ENCODE results near the gene SLC24A3.

The SLC24A3 gene

GRCh38 chr20:19483309-19483708 is 270.9 kb downstream of the SLC24A3 start:
- H2AFZ ChIP-seq (ENCODE audit: low read depth, low read length) = no peak overlapping the region
- H3K4me2 ChIP-seq (ENCODE audit: low read length) = no peak overlapping the region
- no peak overlapping the region for H3K9ac ChIP-seq (ENCODE audit: low read length)
- no peaks in the 10 kb centered on the region for H3K4me1 ChIP-seq (ENCODE audit: low read length)
- no peak overlapping the region for H3K27ac ChIP-seq (ENCODE audit: low read length)
- no peaks in the 10 kb centered on the region for H4K20me1 ChIP-seq (ENCODE audit: insufficient read depth, low read length)
- no peak for TF ChIP-seq EZH2phosphoT487 (IDR thresholded peaks at IDR 0.05; ENCODE audit: low read depth)
- H3K9me3 ChIP-seq (ENCODE audit: insufficient read depth, low read length) = no peaks in the 10 kb centered on the region
- H3K4me3 ChIP-seq (ENCODE audit: low read length) = no peak overlapping the region
- no peaks in the 10 kb centered on the region for H3K79me2 ChIP-seq (ENCODE audit: low read length)
- peaks cover 49% of the 10 kb centered on the region for H3K27me3 ChIP-seq (ENCODE audit: low read depth, low read length)
- H3K36me3 ChIP-seq (replicated peaks; ENCODE audit: low read depth, low read length) = no peaks in the 10 kb centered on the region

- peaks cover 36% of the 10 kb centered on the region for H3K27me3 ChIP-seq (ENCODE audit: low read depth, low read length)
- TF ChIP-seq EZH2phosphoT487 (IDR thresholded peaks at IDR 0.05; ENCODE audit: low read depth) = no peak
- TF ChIP-seq CTCF (IDR thresholded peaks at IDR 0.05; ENCODE audit: low read depth, low read length) = no peak
Observed at GRCh38 chr20:19486446-19486845, 274.0 kb downstream of the SLC24A3 start.

GRCh38 chr20:19487420-19487819 is 275.0 kb downstream of the SLC24A3 start:
- H3K27ac ChIP-seq (ENCODE audit: low read length) = no peak overlapping the region
- TF ChIP-seq CTCF (IDR thresholded peaks at IDR 0.05; ENCODE audit: low read depth, low read length) = no peak
- TF ChIP-seq EZH2phosphoT487 (IDR thresholded peaks at IDR 0.05; ENCODE audit: low read depth) = no peak
- H3K4me3 ChIP-seq (ENCODE audit: low read length) = no peak overlapping the region
- H3K9ac ChIP-seq (ENCODE audit: low read length) = no peak overlapping the region
- H2AFZ ChIP-seq (ENCODE audit: low read depth, low read length) = no peak overlapping the region
- H3K4me1 ChIP-seq (ENCODE audit: low read length) = no peaks in the 10 kb centered on the region
- no peak overlapping the region for H3K4me2 ChIP-seq (ENCODE audit: low read length)
- no peaks in the 10 kb centered on the region for H3K79me2 ChIP-seq (ENCODE audit: low read length)
- H3K27me3 ChIP-seq (ENCODE audit: low read depth, low read length) = peaks cover 35% of the 10 kb centered on the region
- H3K9me3 ChIP-seq (ENCODE audit: insufficient read depth, low read length) = no peaks in the 10 kb centered on the region; the same call in 1 of the 2 replicates
- no peaks in the 10 kb centered on the region for H3K36me3 ChIP-seq (replicated peaks; ENCODE audit: low read depth, low read length)
- H4K20me1 ChIP-seq (ENCODE audit: insufficient read depth, low read length) = no peaks in the 10 kb centered on the region

More at GRCh38 chr20:19486446-19486845, 274.0 kb downstream of the SLC24A3 start:
- H3K4me3 ChIP-seq (ENCODE audit: low read length) = no peak overlapping the region
- no peak overlapping the region for H3K27ac ChIP-seq (ENCODE audit: low read length)
- H3K9ac ChIP-seq (ENCODE audit: low read length) = no peak overlapping the region
- no peaks in the 10 kb centered on the region for H3K79me2 ChIP-seq (ENCODE audit: low read length)
- no peaks in the 10 kb centered on the region for H3K9me3 ChIP-seq (ENCODE audit: insufficient read depth, low read length)
- no peaks in the 10 kb centered on the region for H4K20me1 ChIP-seq (ENCODE audit: insufficient read depth, low read length)
- H3K4me2 ChIP-seq (ENCODE audit: low read length) = no peak overlapping the region
- no peaks in the 10 kb centered on the region for H3K36me3 ChIP-seq (replicated peaks; ENCODE audit: low read depth, low read length)
- no peak overlapping the region for H2AFZ ChIP-seq (ENCODE audit: low read depth, low read length)
- no peaks in the 10 kb centered on the region for H3K4me1 ChIP-seq (ENCODE audit: low read length)

- no peak overlapping the region for H3K4me3 ChIP-seq (ENCODE audit: low read length)
- no peaks in the 10 kb centered on the region for H3K36me3 ChIP-seq (replicated peaks; ENCODE audit: low read depth, low read length)
- H3K27ac ChIP-seq (ENCODE audit: low read length) = no peak overlapping the region
- no peak overlapping the region for H2AFZ ChIP-seq (ENCODE audit: low read depth, low read length)
- no peak overlapping the region for H3K9ac ChIP-seq (ENCODE audit: low read length)
- H3K9me3 ChIP-seq (ENCODE audit: insufficient read depth, low read length) = no peaks in the 10 kb centered on the region; the same call in 1 of the 2 replicates
- no peaks in the 10 kb centered on the region for H4K20me1 ChIP-seq (ENCODE audit: insufficient read depth, low read length)
- H3K4me1 ChIP-seq (ENCODE audit: low read length) = no peaks in the 10 kb centered on the region
- peaks cover 48% of the 10 kb centered on the region for H3K27me3 ChIP-seq (ENCODE audit: low read depth, low read length)
- H3K4me2 ChIP-seq (ENCODE audit: low read length) = no peak overlapping the region
- TF ChIP-seq EZH2phosphoT487 (IDR thresholded peaks at IDR 0.05; ENCODE audit: low read depth) (no peak), CTCF (IDR thresholded peaks at IDR 0.05; ENCODE audit: low read depth, low read length) (no peak)
- no peaks in the 10 kb centered on the region for H3K79me2 ChIP-seq (ENCODE audit: low read length)
Observed at GRCh38 chr20:19491241-19491640, 278.8 kb downstream of the SLC24A3 start.
